ENCODE data around the gene TRAF5.
"Not testable (repeated sequence)": the region's sequence is repeated elsewhere in the genome, so short reads cannot be mapped to it uniquely, and the experiment has no call there.

Gene TRAF5

DNA sequence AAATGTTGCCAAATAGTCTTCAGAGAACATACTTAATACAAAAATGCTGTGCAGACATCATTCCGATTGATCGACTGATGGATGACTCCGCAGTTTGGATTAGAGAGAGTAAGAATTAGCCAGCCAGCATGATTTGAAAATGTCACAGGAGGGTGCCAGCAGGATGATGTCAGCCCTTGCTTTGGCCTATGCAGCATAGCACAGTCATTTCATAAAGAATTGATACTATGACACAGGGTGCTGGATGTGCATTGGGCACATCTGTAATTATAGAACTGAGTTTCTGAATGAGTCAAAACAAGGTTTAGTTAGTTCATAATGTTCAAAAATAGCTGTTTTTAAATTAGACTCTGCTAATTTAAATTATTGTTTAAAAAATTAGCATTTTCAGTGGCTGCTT lies 21.6 kb upstream of the TRAF5 start:
- Histone ChIP-seq H3K36me3 (ENCODE audit: control insufficient read depth in 5 of 5, insufficient read depth in 5 of 5, low read length in 5 of 5) (peaks cover 24 to 54% (median 30%) of the 10 kb centered on the region in 5 donors), H3K9me3 (ENCODE audit: control insufficient read depth in 5 of 5, low read length in 5 of 5) (no peaks in the 10 kb centered on the region), H3K9ac (ENCODE audit: low read length in 5 of 5) (no peak overlapping the region), H3K27me3 (ENCODE audit: control insufficient read depth in 5 of 5, insufficient read depth in 4 of 5, low read length in 5 of 5) (no peaks in the 10 kb centered on the region), H3K4me1 (ENCODE audit: control insufficient read depth in 5 of 5, insufficient read depth in 5 of 5, low read length in 5 of 5) (no peaks in the 10 kb centered on the region), H3K27ac (ENCODE audit: low read depth, low read length) (no peak overlapping the region), H3K4me3 (ENCODE audit: low read depth in 1 of 5, low read length in 5 of 5) (no peak overlapping the region)

DNA sequence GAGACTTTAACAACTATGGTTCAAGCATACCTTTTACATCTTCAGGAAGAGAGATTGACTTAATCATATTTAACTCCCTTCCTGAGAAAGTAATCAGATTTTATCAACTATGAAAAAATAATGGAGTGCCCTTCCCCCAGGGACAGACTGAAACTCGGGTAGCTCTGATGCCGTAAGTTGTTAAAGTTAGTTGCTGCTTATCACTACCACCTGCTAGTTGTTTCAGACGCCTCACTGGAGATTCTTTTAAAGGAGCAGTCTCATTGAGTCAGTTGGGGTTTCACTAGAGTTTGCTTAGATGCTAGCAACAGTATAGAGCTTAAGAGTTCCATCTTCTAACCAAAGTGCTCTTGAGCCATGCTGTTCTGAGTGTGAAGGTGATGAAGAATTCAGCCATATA lies 17.0 kb upstream of the TRAF5 start:
- no peaks in the 10 kb centered on the region for H3K4me1 ChIP-seq (ENCODE audit: control insufficient read depth in 5 of 5, insufficient read depth in 5 of 5, low read length in 5 of 5)
- peaks cover 27 to 44% (median 30%) of the 10 kb centered on the region in 5 donors for H3K36me3 ChIP-seq (ENCODE audit: control insufficient read depth in 5 of 5, insufficient read depth in 5 of 5, low read length in 5 of 5)
- H3K9me3 ChIP-seq (ENCODE audit: control insufficient read depth in 5 of 5, low read length in 5 of 5): no peaks in the 10 kb centered on the region
- H3K27me3 ChIP-seq (ENCODE audit: control insufficient read depth in 5 of 5, insufficient read depth in 4 of 5, low read length in 5 of 5): no peaks in the 10 kb centered on the region
- no peak overlapping the region for H3K9ac ChIP-seq (ENCODE audit: low read length in 5 of 5)
- no peak overlapping the region for H3K4me3 ChIP-seq (ENCODE audit: low read depth in 1 of 5, low read length in 5 of 5)
- H3K27ac ChIP-seq (ENCODE audit: low read depth, low read length): no peak overlapping the region

DNA sequence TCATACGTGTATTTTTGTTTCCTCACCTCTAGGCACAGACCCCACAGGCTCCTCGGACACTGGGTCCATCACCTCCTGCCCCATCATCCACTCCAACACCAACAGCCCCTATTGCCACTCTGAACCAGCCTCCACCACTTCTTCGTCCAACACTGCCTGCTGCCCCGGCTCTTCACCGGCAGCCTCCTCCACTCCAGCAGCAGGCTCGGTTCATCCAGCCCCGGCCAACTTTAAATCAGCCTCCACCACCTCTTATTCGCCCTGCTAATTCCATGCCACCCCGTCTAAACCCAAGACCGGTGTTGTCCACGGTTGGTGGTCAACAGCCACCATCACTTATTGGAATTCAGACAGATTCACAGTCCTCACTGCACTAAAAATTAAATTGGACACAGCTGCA lies 13.2 kb upstream of the TRAF5 start:
- Histone ChIP-seq H3K9me3 (ENCODE audit: control insufficient read depth in 5 of 5, low read length in 5 of 5) (no peaks in the 10 kb centered on the region), H3K4me1 (ENCODE audit: control insufficient read depth in 5 of 5, insufficient read depth in 5 of 5, low read length in 5 of 5) (peaks cover 0 to 6% (median 0%) of the 10 kb centered on the region in 5 donors), H3K27me3 (ENCODE audit: control insufficient read depth in 5 of 5, insufficient read depth in 4 of 5, low read length in 5 of 5) (no peaks in the 10 kb centered on the region), H3K4me3 (ENCODE audit: low read depth in 1 of 5, low read length in 5 of 5) (no peak overlapping the region), H3K9ac (ENCODE audit: low read length in 5 of 5) (no peak overlapping the region), H3K36me3 (ENCODE audit: control insufficient read depth in 5 of 5, insufficient read depth in 5 of 5, low read length in 5 of 5) (peaks cover 33 to 47% (median 43%) of the 10 kb centered on the region in 5 donors), H3K27ac (ENCODE audit: low read depth, low read length) (no peak overlapping the region)

DNA sequence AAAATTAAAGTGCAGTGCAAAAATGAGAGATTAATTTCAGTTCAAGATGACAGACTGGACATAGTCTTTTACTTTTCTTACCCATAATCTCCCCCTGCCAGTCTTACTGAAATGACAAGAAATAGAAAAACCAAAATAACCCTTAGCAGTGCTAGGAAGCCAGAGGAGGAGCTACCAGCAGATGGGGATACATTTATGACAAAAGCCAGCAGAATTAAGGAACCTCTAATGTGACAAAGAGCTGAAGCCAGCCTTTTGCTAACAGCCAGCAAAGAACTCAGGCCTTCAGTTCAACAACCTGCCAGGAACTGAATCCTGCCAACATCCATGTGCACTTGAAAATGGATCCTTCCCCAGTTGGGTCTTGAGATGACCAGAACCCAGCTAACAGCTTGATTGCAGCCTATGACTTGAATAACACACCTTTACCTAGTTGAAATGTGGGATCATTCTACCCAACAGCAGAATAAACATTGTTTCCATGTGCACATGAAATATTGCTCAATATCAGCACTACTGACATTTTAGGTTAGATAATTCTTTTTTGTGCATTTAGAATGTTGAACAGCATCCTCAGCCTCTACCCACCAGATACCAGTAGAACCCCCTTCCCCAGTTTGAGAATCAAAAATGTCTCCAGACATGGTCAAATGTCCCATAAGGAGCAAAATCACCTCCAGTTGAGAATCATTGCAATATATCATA lies 7.9 kb upstream of the TRAF5 start:
- no peak overlapping the region for H3K27ac ChIP-seq (ENCODE audit: low read depth, low read length)
- peaks cover 0 to 9% (median 4%) of the 10 kb centered on the region in 5 donors for H3K4me1 ChIP-seq (ENCODE audit: control insufficient read depth in 5 of 5, insufficient read depth in 5 of 5, low read length in 5 of 5)
- no peak overlapping the region for H3K9ac ChIP-seq (ENCODE audit: low read length in 5 of 5)
- no peaks in the 10 kb centered on the region for H3K9me3 ChIP-seq (ENCODE audit: control insufficient read depth in 5 of 5, low read length in 5 of 5)
- peaks cover 16 to 27% (median 22%) of the 10 kb centered on the region in 5 donors for H3K36me3 ChIP-seq (ENCODE audit: control insufficient read depth in 5 of 5, insufficient read depth in 5 of 5, low read length in 5 of 5)
- no peak overlapping the region for H3K4me3 ChIP-seq (ENCODE audit: low read depth in 1 of 5, low read length in 5 of 5)
- no peaks in the 10 kb centered on the region for H3K27me3 ChIP-seq (ENCODE audit: control insufficient read depth in 5 of 5, insufficient read depth in 4 of 5, low read length in 5 of 5)

DNA sequence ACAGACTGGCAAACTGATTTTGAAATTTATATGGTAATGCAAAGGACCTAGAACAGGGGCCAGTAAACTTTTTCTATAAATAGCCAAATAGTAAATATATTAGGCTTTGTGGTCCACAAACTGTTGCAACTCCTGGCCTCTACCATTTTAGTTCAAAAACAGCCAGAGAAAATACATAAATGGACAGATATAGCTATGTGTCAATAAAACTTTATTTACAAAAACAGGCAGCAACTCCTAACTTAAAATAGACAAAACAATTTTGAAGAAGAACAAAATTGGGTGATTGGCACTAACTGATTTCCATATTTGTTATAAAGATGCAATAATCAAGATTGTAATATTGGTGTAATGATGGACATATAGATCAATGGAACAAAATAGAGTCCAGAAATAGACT lies 6.7 kb upstream of the TRAF5 start:
- Histone ChIP-seq H3K36me3 (ENCODE audit: control insufficient read depth in 5 of 5, insufficient read depth in 5 of 5, low read length in 5 of 5) (peaks cover 8 to 15% (median 11%) of the 10 kb centered on the region in 5 donors), H3K9ac (ENCODE audit: low read length in 5 of 5) (no peak overlapping the region), H3K9me3 (ENCODE audit: control insufficient read depth in 5 of 5, low read length in 5 of 5) (no peaks in the 10 kb centered on the region), H3K27me3 (ENCODE audit: control insufficient read depth in 5 of 5, insufficient read depth in 4 of 5, low read length in 5 of 5) (no peaks in the 10 kb centered on the region), H3K27ac (ENCODE audit: low read depth, low read length) (no peak overlapping the region), H3K4me3 (ENCODE audit: low read depth in 1 of 5, low read length in 5 of 5) (no peak overlapping the region), H3K4me1 (ENCODE audit: control insufficient read depth in 5 of 5, insufficient read depth in 5 of 5, low read length in 5 of 5) (peaks cover 0 to 9% (median 4%) of the 10 kb centered on the region in 5 donors)

DNA sequence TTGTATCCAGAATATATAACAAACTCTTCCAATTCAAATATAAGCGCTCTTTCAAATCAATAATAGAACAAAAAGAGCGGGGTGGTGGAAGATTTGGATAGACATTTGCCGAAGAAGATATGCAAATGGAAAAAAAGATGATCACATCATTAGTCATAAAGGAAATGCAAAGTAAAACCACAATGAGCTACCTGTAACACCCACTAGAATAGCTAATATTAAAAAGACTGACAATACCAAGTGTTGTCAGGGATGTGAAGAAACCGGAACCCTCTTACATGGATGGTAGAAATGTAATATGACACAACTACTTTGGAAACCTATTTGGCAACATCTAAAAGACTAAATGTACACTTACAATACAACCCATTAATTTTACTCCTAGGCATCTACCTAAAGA lies 5.7 kb upstream of the TRAF5 start:
- Histone ChIP-seq H3K9ac (ENCODE audit: low read length in 5 of 5) (no peak overlapping the region), H3K9me3 (ENCODE audit: control insufficient read depth in 5 of 5, low read length in 5 of 5) (no peaks in the 10 kb centered on the region), H3K27me3 (ENCODE audit: control insufficient read depth in 5 of 5, insufficient read depth in 4 of 5, low read length in 5 of 5) (no peaks in the 10 kb centered on the region), H3K4me1 (ENCODE audit: control insufficient read depth in 5 of 5, insufficient read depth in 5 of 5, low read length in 5 of 5) (peaks cover 0 to 10% (median 5%) of the 10 kb centered on the region in 5 donors), H3K36me3 (ENCODE audit: control insufficient read depth in 5 of 5, insufficient read depth in 5 of 5, low read length in 5 of 5) (peaks cover 2 to 5% (median 3%) of the 10 kb centered on the region in 5 donors), H3K27ac (ENCODE audit: low read depth, low read length) (no peak overlapping the region), H3K4me3 (ENCODE audit: low read depth in 1 of 5, low read length in 5 of 5) (no peak overlapping the region)

DNA sequence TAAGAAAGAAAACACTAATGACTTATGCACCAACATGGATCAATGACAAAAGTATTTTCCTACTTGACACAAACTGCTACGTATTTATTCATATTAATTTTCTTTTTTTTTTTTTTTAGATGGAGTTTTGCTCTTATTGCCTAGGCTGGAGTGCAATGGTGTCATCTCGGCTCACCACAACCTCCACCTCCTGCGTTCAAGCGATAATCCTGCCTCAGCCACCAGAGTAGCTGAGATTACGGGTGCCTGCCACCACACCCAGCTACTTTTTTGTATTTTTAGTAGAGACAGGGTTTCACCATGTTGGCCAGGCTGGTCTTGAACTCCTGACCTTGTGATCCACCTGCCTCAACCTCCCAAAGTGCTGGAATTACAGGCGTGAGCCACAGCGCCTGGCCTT lies 5.0 kb upstream of the TRAF5 start:
- H3K4me3 ChIP-seq (ENCODE audit: low read depth in 1 of 5, low read length in 5 of 5); H3K9me3 ChIP-seq (ENCODE audit: control insufficient read depth in 5 of 5, low read length in 5 of 5); H3K36me3 ChIP-seq (ENCODE audit: control insufficient read depth in 5 of 5, insufficient read depth in 5 of 5, low read length in 5 of 5); H3K9ac ChIP-seq (ENCODE audit: low read length in 5 of 5); H3K27me3 ChIP-seq (ENCODE audit: control insufficient read depth in 5 of 5, insufficient read depth in 4 of 5, low read length in 5 of 5); H3K27ac ChIP-seq (ENCODE audit: low read depth, low read length): not testable (repeated sequence)
- H3K4me1 ChIP-seq (ENCODE audit: control insufficient read depth in 5 of 5, insufficient read depth in 5 of 5, low read length in 5 of 5): peaks cover 0 to 15% (median 10%) of the 10 kb centered on the region in 5 donors

DNA sequence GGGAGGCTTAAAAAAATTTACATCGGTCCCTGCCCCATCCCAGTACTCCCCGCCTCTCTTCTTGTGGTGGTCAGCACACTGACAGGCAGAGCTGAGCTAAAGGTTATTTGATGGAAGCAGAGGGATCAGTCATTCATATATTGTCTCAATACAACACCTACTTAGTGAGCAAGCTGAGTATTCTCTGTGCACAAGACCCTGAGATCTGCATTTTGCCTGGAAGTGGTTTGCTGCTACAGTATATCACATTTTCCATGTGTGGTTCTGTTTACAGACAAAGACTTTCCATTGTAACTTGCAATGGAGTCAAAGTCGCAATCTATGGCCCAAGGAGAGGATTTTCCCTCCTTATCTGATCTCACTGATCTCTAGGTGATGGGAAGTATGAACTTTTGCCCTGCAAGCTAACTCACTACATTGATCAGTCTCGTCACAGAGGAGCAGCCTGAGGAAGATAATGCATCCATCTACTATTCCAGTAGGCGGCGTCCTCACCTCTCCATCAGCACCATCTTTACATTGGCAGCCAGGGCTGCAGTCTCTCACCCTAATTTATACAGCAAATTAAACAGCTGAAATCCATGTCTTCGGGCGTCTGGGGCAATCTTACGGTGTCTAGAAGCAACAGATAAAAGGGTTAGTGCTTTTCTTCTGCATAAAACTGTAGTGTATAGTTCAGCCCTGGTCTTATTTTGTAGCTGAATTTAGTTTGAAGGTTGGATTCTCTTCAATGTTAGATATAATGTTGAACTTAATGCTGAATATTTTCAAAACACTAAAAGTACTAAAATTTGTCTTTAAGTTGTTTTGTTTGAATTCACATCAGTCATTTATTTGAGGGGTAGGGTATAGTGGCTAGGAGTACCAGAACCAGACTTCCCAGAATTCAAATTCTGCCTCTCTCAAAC lies 3.2 kb upstream of the TRAF5 start:
- H3K27ac ChIP-seq (ENCODE audit: low read depth, low read length): no peak overlapping the region
- no peaks in the 10 kb centered on the region for H3K27me3 ChIP-seq (ENCODE audit: control insufficient read depth in 5 of 5, insufficient read depth in 4 of 5, low read length in 5 of 5)
- no peak overlapping the region for H3K9ac ChIP-seq (ENCODE audit: low read length in 5 of 5)
- H3K9me3 ChIP-seq (ENCODE audit: control insufficient read depth in 5 of 5, low read length in 5 of 5): no peaks in the 10 kb centered on the region
- H3K36me3 ChIP-seq (ENCODE audit: control insufficient read depth in 5 of 5, insufficient read depth in 5 of 5, low read length in 5 of 5): no peaks in the 10 kb centered on the region
- peaks cover 0 to 24% (median 19%) of the 10 kb centered on the region in 5 donors for H3K4me1 ChIP-seq (ENCODE audit: control insufficient read depth in 5 of 5, insufficient read depth in 5 of 5, low read length in 5 of 5)
- no peak overlapping the region for H3K4me3 ChIP-seq (ENCODE audit: low read depth in 1 of 5, low read length in 5 of 5)

DNA sequence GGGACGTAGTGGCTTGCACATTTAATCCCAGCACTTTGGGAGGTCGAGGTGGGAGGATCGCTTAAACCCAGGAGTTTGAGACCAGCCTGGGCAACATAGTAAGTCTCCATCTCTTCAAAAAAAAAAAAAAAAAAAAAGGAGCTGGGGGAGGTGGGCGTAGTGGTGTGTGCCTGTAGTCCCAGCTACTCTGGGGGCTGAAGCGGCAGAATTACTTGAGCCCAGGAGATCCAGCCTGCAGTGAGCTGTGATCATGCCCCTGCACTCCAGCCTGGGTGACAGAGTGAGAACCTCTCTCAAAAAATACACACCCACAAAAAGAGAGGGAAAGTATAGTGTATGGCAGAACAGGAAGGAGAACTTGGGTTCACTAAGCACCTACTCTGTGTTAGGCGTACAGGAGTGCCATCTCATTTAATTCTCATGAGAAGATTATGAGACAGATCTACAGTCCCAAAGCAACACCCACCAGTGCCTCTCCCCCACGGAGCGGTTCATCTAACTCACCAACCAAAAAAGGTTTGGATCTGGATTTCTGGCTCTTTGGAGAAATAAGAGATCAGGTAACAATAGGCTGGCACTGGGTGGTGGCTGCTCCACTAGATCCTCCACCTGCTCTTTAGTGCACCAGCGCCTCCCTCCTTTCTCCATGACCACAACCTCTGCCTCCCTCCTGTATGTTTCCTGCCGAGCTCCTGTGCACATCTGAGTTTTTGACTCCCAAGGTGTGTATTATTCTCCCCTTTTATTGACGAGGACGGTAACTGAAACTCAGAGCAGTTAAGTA lies 1.4 kb upstream of the TRAF5 start:
- no peaks in the 10 kb centered on the region for H3K27me3 ChIP-seq (ENCODE audit: control insufficient read depth in 5 of 5, insufficient read depth in 4 of 5, low read length in 5 of 5)
- H3K4me3 ChIP-seq (ENCODE audit: low read depth in 1 of 5, low read length in 5 of 5): no peak overlapping the region
- no peak overlapping the region for H3K9ac ChIP-seq (ENCODE audit: low read length in 5 of 5)
- peaks cover 0 to 3% (median 0%) of the 10 kb centered on the region in 5 donors for H3K36me3 ChIP-seq (ENCODE audit: control insufficient read depth in 5 of 5, insufficient read depth in 5 of 5, low read length in 5 of 5)
- peaks cover 0 to 25% (median 19%) of the 10 kb centered on the region in 5 donors for H3K4me1 ChIP-seq (ENCODE audit: control insufficient read depth in 5 of 5, insufficient read depth in 5 of 5, low read length in 5 of 5)
- H3K9me3 ChIP-seq (ENCODE audit: control insufficient read depth in 5 of 5, low read length in 5 of 5): no peaks in the 10 kb centered on the region
- no peak overlapping the region for H3K27ac ChIP-seq (ENCODE audit: low read depth, low read length)

Measured in subcutaneous abdominal adipose tissue (tissue), 5 donors.